Central memory CD8-positive, alpha-beta T cell (primary cell): ENCODE data around the gene KRTAP12-3.
"Not testable (repeated sequence)": the region's sequence is repeated elsewhere in the genome, so short reads cannot be mapped to it uniquely, and the experiment has no call there.

Source experiments
- ATAC-seq: fragments of 150-1000 bp; cut with Tn5 transposase; replicated peaks from 2 replicates; pipeline ENCODE4 v1.10.0; 2022; ENCODE audit warnings: mild to moderate bottlenecking, moderate FRiP score, moderate number of reproducible peaks; ENCODE audit not compliant: poor library complexity, severe bottlenecking; ENCODE audit errors: extremely low read depth
- DNase-seq, 2 donors: peaks; one replicate each; pipeline ENCODE4 v3.0.0; 2021; ENCODE audit warnings: low spot score in 2 of 2
- H3K27ac Mint-ChIP-seq: one replicate; pipeline ENCODE4 v1.8.0; 2022; ENCODE audit warnings: low read depth, mild to moderate bottlenecking, moderate library complexity, mixed read lengths
- H3K27me3 Mint-ChIP-seq: one replicate; pipeline ENCODE4 v1.8.0; 2022; ENCODE audit warnings: mixed read lengths
- H3K36me3 Mint-ChIP-seq: one replicate; pipeline ENCODE4 v1.8.0; 2022; ENCODE audit warnings: mild to moderate bottlenecking, moderate library complexity, mixed read lengths; ENCODE audit not compliant: insufficient read depth
- H3K4me1 Mint-ChIP-seq: one replicate; pipeline ENCODE4 v1.8.0; 2022; ENCODE audit warnings: mixed read lengths
- H3K4me3 Mint-ChIP-seq: one replicate; pipeline ENCODE4 v1.8.0; 2022; ENCODE audit warnings: mild to moderate bottlenecking, moderate library complexity, mixed read lengths
- H3K9me3 Mint-ChIP-seq: one replicate; pipeline ENCODE4 v1.8.0; 2022; ENCODE audit warnings: mixed read lengths

KRTAP12-3 gene

GRCh38 chr21:44616591-44616926 lies 41.2 kb upstream of the KRTAP12-3 start:
- Mint-ChIP-seq H3K4me1 (peaks cover 63% of the 10 kb centered on the region), H3K27ac (no peak overlapping the region), H3K36me3 (peaks cover 7% of the 10 kb centered on the region), H3K27me3 (no peaks in the 10 kb centered on the region), H3K9me3 (peaks cover 21% of the 10 kb centered on the region), H3K4me3 (peak overlapping the region; percentile 1)
- DNase-seq (no peak), ATAC-seq (no peak)

DNA sequence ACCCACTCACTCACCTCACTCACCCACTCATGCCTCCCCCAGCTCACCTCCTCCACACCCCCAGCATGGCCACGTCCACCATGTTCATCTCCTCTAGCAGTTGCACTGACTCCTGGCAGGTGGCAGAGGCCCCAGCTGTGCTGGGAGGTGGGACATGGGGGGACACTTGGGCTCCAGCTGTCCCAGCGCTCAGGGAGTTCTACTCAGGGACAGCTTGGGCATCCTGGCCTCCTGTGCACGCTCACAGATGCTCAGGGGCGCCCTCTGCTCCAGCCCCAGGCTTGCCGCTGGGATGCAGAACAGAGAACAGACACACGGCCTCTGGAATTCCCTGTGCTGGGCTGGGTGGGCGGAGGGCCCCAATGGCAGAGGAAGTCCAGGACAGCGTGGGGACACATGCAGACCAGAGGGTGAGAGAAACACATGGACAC lies 40.6 kb upstream of the KRTAP12-3 start:
- Mint-ChIP-seq H3K27ac (no peak overlapping the region), H3K27me3 (no peaks in the 10 kb centered on the region), H3K4me3 (peak overlapping the region; percentile 1), H3K36me3 (peaks cover 7% of the 10 kb centered on the region), H3K9me3 (peaks cover 21% of the 10 kb centered on the region), H3K4me1 (peaks cover 63% of the 10 kb centered on the region)
- no peak for DNase-seq
- ATAC-seq, result no peak

GRCh38 chr21:44618504-44618903 lies 39.2 kb upstream of the KRTAP12-3 start:
- Mint-ChIP-seq H3K4me1 (peaks cover 60% of the 10 kb centered on the region), H3K27me3 (no peaks in the 10 kb centered on the region), H3K36me3 (peaks cover 9% of the 10 kb centered on the region), H3K4me3 (peak overlapping the region; percentile 67), H3K27ac (peak overlapping the region; percentile 95), H3K9me3 (peaks cover 35% of the 10 kb centered on the region)
- ATAC-seq (peak; percentile 29), DNase-seq (no peak)

GRCh38 chr21:44618909-44619308 lies 38.8 kb upstream of the KRTAP12-3 start:
- peak overlapping the region; percentile 95 for H3K27ac Mint-ChIP-seq
- H3K36me3 Mint-ChIP-seq, result peaks cover 10% of the 10 kb centered on the region
- peaks cover 64% of the 10 kb centered on the region for H3K4me1 Mint-ChIP-seq
- ATAC-seq (peak; percentile 99), DNase-seq (peak in 1 of 2 donors; percentile 52)
- H3K4me3 Mint-ChIP-seq, result peak overlapping the region; percentile 67
- peaks cover 39% of the 10 kb centered on the region for H3K9me3 Mint-ChIP-seq
- no peaks in the 10 kb centered on the region for H3K27me3 Mint-ChIP-seq

DNA sequence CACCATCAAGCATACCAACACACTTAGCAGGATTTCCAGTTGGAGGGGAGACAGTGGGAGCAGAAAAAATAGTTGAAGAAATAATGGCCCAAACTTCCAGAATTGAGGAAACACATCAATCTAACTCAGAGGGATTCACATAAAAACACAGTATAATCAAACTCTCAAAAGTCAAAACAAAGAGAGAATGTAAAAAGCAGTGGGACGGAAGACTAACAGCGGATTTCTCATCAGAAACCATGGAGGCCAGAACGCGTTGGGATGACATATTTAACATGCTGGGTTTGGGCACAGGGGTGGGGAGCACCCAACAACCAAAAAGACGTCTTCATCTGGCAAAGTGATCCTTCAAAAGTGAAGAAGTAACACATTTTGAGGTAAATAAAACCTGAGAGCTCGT lies 37.8 kb upstream of the KRTAP12-3 start:
- Mint-ChIP-seq H3K4me3 (peak overlapping the region; percentile 67), H3K4me1 (peaks cover 68% of the 10 kb centered on the region), H3K27ac (peak overlapping the region; percentile 95), H3K9me3 (peaks cover 47% of the 10 kb centered on the region), H3K36me3 (peaks cover 10% of the 10 kb centered on the region), H3K27me3 (no peaks in the 10 kb centered on the region)
- ATAC-seq (no peak), DNase-seq (no peak)

DNA sequence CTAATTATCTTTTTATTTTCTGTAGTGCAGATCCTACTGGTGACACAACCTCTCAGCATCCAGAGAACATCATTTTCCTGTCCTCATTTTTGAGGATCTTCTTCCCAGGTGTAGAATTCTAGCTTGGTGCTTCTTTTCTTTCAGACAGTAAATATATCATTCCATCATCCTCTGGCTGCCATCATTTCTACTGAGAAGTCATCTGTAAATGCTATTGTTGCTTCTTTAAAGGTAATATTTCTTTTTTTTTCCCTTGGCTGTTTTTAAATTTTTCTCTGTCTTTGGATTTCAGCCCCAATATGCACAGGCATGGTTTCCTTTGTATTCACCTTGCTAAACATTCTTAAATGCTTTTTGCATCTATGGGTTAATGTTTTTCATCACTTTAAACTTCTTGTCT lies 34.2 kb upstream of the KRTAP12-3 start:
- H3K4me1 Mint-ChIP-seq, result peaks cover 66% of the 10 kb centered on the region
- no peak overlapping the region for H3K4me3 Mint-ChIP-seq
- H3K27me3 Mint-ChIP-seq, result no peaks in the 10 kb centered on the region
- no peak overlapping the region for H3K27ac Mint-ChIP-seq
- peaks cover 47% of the 10 kb centered on the region for H3K9me3 Mint-ChIP-seq
- no peak for ATAC-seq
- DNase-seq, result no peak
- peaks cover 10% of the 10 kb centered on the region for H3K36me3 Mint-ChIP-seq

DNA sequence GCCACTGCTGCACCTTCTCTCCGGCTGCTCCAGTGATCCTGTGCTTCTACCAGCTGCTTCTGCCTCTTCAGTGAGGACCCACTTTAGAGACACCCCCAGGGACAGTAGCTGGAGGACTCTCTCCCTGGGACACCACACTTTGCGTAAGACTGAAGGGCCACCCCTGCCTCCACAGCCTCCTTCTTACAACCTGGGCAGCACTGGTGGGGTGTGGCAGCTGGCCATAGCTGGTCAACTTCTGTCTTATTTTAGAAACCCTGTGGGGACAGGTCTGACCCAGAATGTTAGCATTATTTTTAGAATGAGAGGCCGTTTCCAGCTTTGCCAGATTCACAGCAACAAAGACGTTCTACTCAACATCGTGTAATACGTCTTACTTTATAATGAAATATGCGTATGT lies 32.0 kb upstream of the KRTAP12-3 start:
- Mint-ChIP-seq H3K4me3 (peak overlapping the region; percentile 32), H3K36me3 (peaks cover 5% of the 10 kb centered on the region), H3K9me3 (peaks cover 41% of the 10 kb centered on the region), H3K4me1 (peaks cover 60% of the 10 kb centered on the region), H3K27me3 (no peaks in the 10 kb centered on the region), H3K27ac (peak overlapping the region; percentile 75)
- no peak for ATAC-seq
- no peak for DNase-seq

- Mint-ChIP-seq H3K4me3 (peak overlapping the region; percentile 32), H3K27me3 (no peaks in the 10 kb centered on the region), H3K4me1 (peaks cover 63% of the 10 kb centered on the region), H3K9me3 (peaks cover 44% of the 10 kb centered on the region), H3K27ac (peak overlapping the region; percentile 75), H3K36me3 (peaks cover 5% of the 10 kb centered on the region)
- peak; percentile 94 for ATAC-seq
- peak in 1 of 2 donors; percentile 41 for DNase-seq
Observed at GRCh38 chr21:44626262-44626661, 31.5 kb upstream of the KRTAP12-3 start.

DNA sequence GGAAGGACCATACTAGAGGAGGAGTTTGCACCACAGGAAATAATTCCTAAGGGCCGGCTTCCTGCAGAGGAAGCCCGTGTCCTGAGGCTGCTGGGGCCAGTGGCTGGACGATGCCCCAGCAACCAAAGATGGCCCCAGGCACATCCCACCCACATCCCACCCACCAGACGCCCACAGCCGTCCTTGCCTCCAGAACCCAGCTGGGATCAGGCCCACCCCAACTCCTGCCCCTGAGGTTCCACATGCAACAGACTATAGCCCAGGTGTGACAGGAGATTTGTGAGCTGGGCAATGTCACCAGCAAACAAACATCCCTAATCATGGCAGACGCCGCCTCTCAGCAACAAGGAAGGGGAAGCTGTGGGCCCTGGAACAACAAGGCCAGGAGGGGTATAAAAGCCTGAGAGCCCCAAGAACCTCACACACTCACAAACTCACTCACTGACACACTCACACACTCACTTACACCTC lies 31.0 kb upstream of the KRTAP12-3 start, which contains the start of gene KRTAP10-9:
KRTAP10-9 (plus strand) TSS at position 421 of the 471 bp plus-strand sequence. CDS start 79 bp downstream, outside the sequence.
- DNase-seq (no peak), ATAC-seq (no peak)
- Mint-ChIP-seq H3K9me3 (peaks cover 49% of the 10 kb centered on the region), H3K36me3 (peaks cover 5% of the 10 kb centered on the region), H3K27me3 (no peaks in the 10 kb centered on the region), H3K27ac (peak within 1 kb of the TSS; percentile 91), H3K4me3 (peak within 1 kb of the TSS; percentile 32), H3K4me1 (peaks cover 64% of the 10 kb centered on the region)

GRCh38 chr21:44627181-44627822 lies 30.4 kb upstream of the KRTAP12-3 start:
- not testable (repeated sequence) for H3K27me3 Mint-ChIP-seq, DNase-seq, ATAC-seq, H3K36me3 Mint-ChIP-seq
- peaks cover 64% of the 10 kb centered on the region for H3K4me1 Mint-ChIP-seq
- peak overlapping the region; percentile 91 for H3K27ac Mint-ChIP-seq
- H3K4me3 Mint-ChIP-seq, result peak overlapping the region; percentile 9
- H3K9me3 Mint-ChIP-seq, result peaks cover 52% of the 10 kb centered on the region

GRCh38 chr21:44627831-44628233 lies 29.9 kb upstream of the KRTAP12-3 start:
- not testable (repeated sequence) for ATAC-seq, H3K27me3 Mint-ChIP-seq, H3K4me3 Mint-ChIP-seq, H3K36me3 Mint-ChIP-seq, DNase-seq
- Mint-ChIP-seq H3K4me1 (peaks cover 64% of the 10 kb centered on the region), H3K9me3 (peaks cover 47% of the 10 kb centered on the region), H3K27ac (peak overlapping the region; percentile 91)

DNA sequence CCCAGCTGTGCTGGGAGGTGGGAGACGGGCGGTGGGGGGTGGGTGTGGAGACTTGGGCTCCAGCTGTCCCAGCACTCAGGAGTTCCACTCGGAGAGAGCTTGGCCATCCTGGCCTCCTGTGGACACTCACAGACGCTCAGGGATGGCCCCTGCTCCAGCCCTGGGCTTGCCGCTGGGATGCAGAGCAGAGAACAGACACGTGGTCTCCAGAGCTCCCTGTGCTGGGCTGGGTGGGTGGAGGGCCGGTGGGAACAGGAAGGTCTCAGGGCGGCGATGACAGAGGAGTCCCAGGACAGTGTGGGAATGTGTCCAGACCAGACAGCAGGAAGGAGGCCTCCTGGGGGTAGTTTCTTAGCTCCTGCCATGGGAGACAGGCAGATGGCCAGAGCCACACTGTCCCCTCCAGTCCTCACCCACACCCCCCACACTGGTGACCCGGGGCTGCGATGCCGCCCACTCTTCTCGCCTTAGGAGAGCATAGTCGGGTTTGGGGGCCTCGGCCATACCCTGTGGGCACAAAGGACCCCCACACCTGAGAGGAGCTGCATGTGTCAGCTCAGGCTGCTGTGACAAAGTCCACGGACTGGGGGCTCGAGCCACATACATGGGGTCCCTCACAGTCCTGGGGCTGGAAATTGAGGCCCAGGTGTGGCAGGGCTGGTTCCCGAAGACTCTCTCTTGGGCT lies 28.9 kb upstream of the KRTAP12-3 start:
- H3K9me3 Mint-ChIP-seq, result peaks cover 43% of the 10 kb centered on the region
- H3K27me3 Mint-ChIP-seq, result no peaks in the 10 kb centered on the region
- peak overlapping the region; percentile 83 for H3K27ac Mint-ChIP-seq
- peaks cover 4% of the 10 kb centered on the region for H3K36me3 Mint-ChIP-seq
- no peak for ATAC-seq
- peak overlapping the region; percentile 19 for H3K4me3 Mint-ChIP-seq
- H3K4me1 Mint-ChIP-seq, result peaks cover 57% of the 10 kb centered on the region
- DNase-seq, result no peak

DNA sequence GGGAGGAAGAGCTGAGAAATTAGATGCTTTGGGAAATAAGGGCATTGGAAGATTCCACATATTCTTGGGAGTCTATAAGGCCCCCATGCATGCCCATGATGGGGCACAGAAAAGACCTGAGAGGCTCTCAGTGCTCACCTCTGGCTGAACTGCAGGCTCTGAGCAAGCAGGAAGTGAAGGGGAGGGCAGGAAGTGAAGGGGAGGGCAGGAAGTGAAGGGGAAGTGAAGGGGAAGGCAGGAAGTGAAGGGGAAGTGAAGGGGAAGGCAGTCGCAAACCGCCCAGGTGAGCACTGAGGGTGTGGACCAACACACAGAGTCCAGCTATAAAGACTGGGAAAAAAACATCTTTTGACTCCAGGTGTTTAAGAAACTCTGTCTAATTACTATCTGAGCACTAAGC lies 27.3 kb upstream of the KRTAP12-3 start:
- H3K9me3 Mint-ChIP-seq, result peaks cover 34% of the 10 kb centered on the region
- H3K4me3 Mint-ChIP-seq, result peak overlapping the region; percentile 19
- peaks cover 5% of the 10 kb centered on the region for H3K36me3 Mint-ChIP-seq
- H3K4me1 Mint-ChIP-seq, result peaks cover 45% of the 10 kb centered on the region
- peak overlapping the region; percentile 83 for H3K27ac Mint-ChIP-seq
- no peaks in the 10 kb centered on the region for H3K27me3 Mint-ChIP-seq
- no peak for DNase-seq
- no peak for ATAC-seq
